Measurements from ENCODE around the gene SLC17A9.

DNA sequence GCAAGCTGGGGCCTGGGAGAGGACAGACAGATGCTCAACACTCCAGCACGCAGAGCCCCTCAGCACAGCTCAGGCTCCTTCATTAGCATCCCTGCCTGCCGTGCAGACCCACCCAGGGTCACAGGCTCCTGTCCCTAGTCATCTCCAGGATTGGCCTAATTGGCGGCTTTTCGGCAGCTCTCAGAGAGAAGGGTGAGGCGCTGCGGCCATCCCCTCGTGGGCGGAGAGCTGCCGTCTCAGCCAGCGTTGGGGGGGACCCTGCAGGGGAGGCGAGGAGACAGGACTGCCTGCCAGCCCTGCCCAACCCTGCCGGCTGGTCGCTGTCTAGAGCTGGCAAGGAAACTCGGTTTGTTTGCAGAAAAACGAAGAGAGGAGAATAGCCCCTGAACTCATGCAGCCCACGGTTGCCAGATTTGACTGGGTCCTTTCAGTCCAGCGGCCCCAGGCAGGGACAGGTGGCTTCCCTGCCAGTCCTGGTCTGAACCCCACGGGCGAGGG is 27.4 kb downstream of the SLC17A9 start:
- TF ChIP-seq POLR2A (IDR thresholded peaks at IDR 0.05): no peak
- TF ChIP-seq, protein P1, sequence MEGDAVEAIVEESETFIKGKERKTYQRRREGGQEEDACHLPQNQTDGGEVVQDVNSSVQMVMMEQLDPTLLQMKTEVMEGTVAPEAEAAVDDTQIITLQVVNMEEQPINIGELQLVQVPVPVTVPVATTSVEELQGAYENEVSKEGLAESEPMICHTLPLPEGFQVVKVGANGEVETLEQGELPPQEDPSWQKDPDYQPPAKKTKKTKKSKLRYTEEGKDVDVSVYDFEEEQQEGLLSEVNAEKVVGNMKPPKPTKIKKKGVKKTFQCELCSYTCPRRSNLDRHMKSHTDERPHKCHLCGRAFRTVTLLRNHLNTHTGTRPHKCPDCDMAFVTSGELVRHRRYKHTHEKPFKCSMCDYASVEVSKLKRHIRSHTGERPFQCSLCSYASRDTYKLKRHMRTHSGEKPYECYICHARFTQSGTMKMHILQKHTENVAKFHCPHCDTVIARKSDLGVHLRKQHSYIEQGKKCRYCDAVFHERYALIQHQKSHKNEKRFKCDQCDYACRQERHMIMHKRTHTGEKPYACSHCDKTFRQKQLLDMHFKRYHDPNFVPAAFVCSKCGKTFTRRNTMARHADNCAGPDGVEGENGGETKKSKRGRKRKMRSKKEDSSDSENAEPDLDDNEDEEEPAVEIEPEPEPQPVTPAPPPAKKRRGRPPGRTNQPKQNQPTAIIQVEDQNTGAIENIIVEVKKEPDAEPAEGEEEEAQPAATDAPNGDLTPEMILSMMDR (IDR thresholded peaks at IDR 0.05): no peak

Measured in heart left ventricle (tissue), 13 donors.